ENCODE measurements around the gene MVB12B.

- TF ChIP-seq CTCF (IDR thresholded peaks at IDR 0.05; ENCODE audit: low read depth, low read length), result no peak
- no peak for TF ChIP-seq EZH2phosphoT487 (IDR thresholded peaks at IDR 0.05; ENCODE audit: low read depth)
Observed at GRCh38 chr9:126461608-126462007, 135.0 kb downstream of the MVB12B start.

All from OCI-LY3 (cell line).